ENCODE results near the gene GGNBP2. TPM values are rescaled to one million over a fixed set of nuclear protein-coding genes. Genes with fewer than 3 reads are reported as not detected.

GGNBP2 gene
- polyA plus RNA-seq, 1 experiment: 73.7 TPM

DNA sequence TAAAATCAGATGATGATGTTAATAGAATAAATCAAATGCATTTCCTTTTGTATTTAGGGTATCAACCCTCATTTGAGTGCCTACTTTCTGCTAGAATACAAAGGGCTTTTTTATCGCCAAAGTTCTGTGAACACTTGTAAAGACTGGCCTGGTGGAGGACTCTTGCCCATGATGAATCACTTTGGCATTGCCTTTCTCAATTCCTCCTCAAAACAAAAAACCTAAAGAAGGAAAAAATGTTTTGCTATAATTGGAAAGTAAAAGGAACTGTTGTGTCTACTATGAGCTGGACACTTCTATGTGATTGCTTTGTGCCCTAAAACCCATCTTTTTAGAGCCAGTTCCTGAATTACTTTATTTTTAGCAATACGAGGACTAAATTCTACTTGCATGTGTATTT, 34.0 kb downstream of the GGNBP2 start:
- no peaks in the 10 kb centered on the region for H3K27me3 ChIP-seq (ENCODE audit: control insufficient read depth, insufficient read depth, low read length)
- POLR2A ChIA-PET: no interaction called here
- no peak for DNase-seq (ENCODE audit: low read depth)
- peaks cover 17% of the 10 kb centered on the region for H3K36me3 ChIP-seq (ENCODE audit: control insufficient read depth, insufficient read depth, low read length)
- H3K4me3 ChIP-seq (ENCODE audit: low read depth, low read length): no peak overlapping the region
- CTCF ChIA-PET: no interaction called here
- TF ChIP-seq CTCF (IDR thresholded peaks at IDR 0.05; ENCODE audit: insufficient read depth, low read depth, low read length): no peak

- TF ChIP-seq CTCF (IDR thresholded peaks at IDR 0.05; ENCODE audit: insufficient read depth, low read depth, low read length): no peak
- Histone ChIP-seq H3K36me3 (ENCODE audit: control insufficient read depth, insufficient read depth, low read length) (peaks cover 24% of the 10 kb centered on the region), H3K4me3 (ENCODE audit: low read depth, low read length) (no peak overlapping the region), H3K27me3 (ENCODE audit: control insufficient read depth, insufficient read depth, low read length) (no peaks in the 10 kb centered on the region)
- CTCF ChIA-PET: no interaction called here
- DNase-seq (ENCODE audit: low read depth): no peak
- POLR2A ChIA-PET: no interaction called here
These were observed 39.1 kb downstream of the GGNBP2 start for GRCh38 chr17:36583787-36584186.

DNA sequence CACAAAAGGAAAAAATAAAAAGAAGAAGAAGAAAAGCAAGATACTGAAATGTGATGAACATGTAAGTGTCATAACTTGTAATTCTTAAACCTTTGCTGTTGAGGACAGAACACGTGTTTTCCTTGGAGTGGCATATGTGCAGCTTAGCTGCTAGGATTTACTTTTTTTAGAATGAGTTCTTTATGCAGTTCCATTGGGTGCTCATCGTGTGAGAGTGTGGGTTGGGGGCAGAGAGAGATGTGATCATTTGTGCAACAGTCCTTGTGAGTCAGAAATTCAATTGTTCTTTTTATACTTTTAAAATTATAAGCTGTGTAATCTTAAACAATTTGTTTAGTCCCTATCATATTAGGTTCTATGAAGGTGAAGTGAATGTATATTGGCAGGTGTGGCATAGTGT, 41.4 kb downstream of the GGNBP2 start:
- CTCF ChIA-PET: interaction anchor here (1.6 to 1.8 kb wide), 2 partner anchors 16 to 18 kb away, joined by 3 to 10 read pairs; partner anchors contain the start of gene MRM1
- DNase-seq (ENCODE audit: low read depth): no peak
- no peak for TF ChIP-seq CTCF (IDR thresholded peaks at IDR 0.05; ENCODE audit: insufficient read depth, low read depth, low read length)

GRCh38 chr17:36590082-36590481, 45.4 kb downstream of the GGNBP2 start:
- TF ChIP-seq CTCF (IDR thresholded peaks at IDR 0.05; ENCODE audit: insufficient read depth, low read depth, low read length): no peak
- ChIA-PET POLR2A (no interaction called here), CTCF (interaction anchor here (0.7 to 1.0 kb wide), 2 partner anchors 13 to 14 kb away, joined by 3 to 4 read pairs; no protein-coding TSS in a partner anchor)
- no peak for DNase-seq (ENCODE audit: low read depth)
- Histone ChIP-seq H3K27me3 (ENCODE audit: control insufficient read depth, insufficient read depth, low read length) (no peaks in the 10 kb centered on the region), H3K36me3 (ENCODE audit: control insufficient read depth, insufficient read depth, low read length) (peaks cover 10% of the 10 kb centered on the region), H3K4me3 (ENCODE audit: low read depth, low read length) (no peak overlapping the region)

More for the DNA sequence above, 41.4 kb downstream of the GGNBP2 start:
- no peak overlapping the region for H3K4me3 ChIP-seq (ENCODE audit: low read depth, low read length)
- POLR2A ChIA-PET: no interaction called here
- peaks cover 16% of the 10 kb centered on the region for H3K36me3 ChIP-seq (ENCODE audit: control insufficient read depth, insufficient read depth, low read length)
- H3K27me3 ChIP-seq (ENCODE audit: control insufficient read depth, insufficient read depth, low read length): no peaks in the 10 kb centered on the region

DNA sequence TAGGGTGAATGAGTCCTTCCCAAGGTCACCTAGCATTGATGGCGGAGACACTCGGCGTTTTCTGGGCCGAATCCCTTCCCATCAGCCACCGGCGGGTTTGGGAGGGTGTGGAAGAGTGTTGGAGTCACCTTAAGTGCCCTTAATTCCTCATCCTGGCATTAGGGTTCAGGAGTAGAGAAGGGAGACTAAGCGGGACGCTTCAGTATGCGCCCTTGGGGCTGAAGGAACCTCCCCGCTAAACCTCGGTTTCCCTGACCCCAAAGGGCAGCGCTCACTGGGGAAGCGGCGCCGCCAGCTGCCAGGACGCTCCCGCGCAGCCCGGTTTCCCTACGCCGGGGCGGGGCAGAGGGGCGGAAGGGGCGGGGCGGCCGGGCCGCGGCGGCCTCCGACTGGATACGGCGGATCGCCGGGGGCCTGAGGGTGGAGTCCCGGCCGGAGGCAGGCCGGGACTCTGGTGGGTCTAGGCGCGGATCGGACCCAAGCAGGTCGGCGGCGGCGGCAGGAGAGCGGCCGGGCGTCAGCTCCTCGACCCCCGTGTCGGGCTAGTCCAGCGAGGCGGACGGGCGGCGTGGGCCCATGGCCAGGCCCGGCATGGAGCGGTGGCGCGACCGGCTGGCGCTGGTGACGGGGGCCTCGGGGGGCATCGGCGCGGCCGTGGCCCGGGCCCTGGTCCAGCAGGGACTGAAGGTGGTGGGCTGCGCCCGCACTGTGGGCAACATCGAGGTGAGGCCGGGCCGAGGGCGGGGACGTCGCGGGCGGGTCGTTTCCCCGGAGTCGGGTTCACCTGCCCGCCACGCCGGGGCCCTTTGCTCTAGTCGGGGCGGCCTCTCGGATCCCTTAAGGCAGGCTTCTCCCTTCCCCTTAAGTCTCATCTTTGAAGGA, 47.0 kb downstream of the GGNBP2 start, which contains the start of gene DHRS11:
TSS of gene DHRS11 (plus strand) at position 446 of the 882 bp plus-strand sequence. CDS start at position 577, 131 bp downstream.
- H3K27me3 ChIP-seq (ENCODE audit: control insufficient read depth, insufficient read depth, low read length): no peaks in the 10 kb centered on the region
- TF ChIP-seq CTCF (IDR thresholded peaks at IDR 0.05; ENCODE audit: insufficient read depth, low read depth, low read length): 0 out of 2 replicates have a peak, but pooled peaks have one; percentile 5
- CTCF ChIA-PET: interaction anchor here (0.5 to 2.8 kb wide), 3 partner anchors 9 to 618 kb away, joined by 3 to 24 read pairs (median 3); partner anchors contain the start of gene MRM1
- H3K4me3 ChIP-seq (ENCODE audit: low read depth, low read length): peak within 1 kb of the TSS; percentile 66
- DNase-seq (ENCODE audit: low read depth): no peak
- peaks cover 10% of the 10 kb centered on the region for H3K36me3 ChIP-seq (ENCODE audit: control insufficient read depth, insufficient read depth, low read length)
- POLR2A ChIA-PET: no interaction called here
